NAMALWA (cell line): ENCODE results near the gene VPS18.
"Not testable (repeated sequence)": the region's sequence is repeated elsewhere in the genome, so short reads cannot be mapped to it uniquely, and the experiment has no call there.

Experiments used
- DNase-seq: peaks from one replicate; pipeline ENCODE4 v3.0.0-alpha.2; 2015; ENCODE audit warnings: low spot score

VPS18 gene, protein sequence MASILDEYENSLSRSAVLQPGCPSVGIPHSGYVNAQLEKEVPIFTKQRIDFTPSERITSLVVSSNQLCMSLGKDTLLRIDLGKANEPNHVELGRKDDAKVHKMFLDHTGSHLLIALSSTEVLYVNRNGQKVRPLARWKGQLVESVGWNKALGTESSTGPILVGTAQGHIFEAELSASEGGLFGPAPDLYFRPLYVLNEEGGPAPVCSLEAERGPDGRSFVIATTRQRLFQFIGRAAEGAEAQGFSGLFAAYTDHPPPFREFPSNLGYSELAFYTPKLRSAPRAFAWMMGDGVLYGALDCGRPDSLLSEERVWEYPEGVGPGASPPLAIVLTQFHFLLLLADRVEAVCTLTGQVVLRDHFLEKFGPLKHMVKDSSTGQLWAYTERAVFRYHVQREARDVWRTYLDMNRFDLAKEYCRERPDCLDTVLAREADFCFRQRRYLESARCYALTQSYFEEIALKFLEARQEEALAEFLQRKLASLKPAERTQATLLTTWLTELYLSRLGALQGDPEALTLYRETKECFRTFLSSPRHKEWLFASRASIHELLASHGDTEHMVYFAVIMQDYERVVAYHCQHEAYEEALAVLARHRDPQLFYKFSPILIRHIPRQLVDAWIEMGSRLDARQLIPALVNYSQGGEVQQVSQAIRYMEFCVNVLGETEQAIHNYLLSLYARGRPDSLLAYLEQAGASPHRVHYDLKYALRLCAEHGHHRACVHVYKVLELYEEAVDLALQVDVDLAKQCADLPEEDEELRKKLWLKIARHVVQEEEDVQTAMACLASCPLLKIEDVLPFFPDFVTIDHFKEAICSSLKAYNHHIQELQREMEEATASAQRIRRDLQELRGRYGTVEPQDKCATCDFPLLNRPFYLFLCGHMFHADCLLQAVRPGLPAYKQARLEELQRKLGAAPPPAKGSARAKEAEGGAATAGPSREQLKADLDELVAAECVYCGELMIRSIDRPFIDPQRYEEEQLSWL

GRCh38 chr15:40893733-40894680, at the start of gene VPS18:
Gene VPS18, plus strand, starts transcription at chr15:40894450. Its CDS starts 319 bp downstream, at chr15:40894769.
- DNase-seq = peak; percentile 97

GRCh38 chr15:40844696-40845030, 49.6 kb upstream of the VPS18 start:
- DNase-seq = no peak

GRCh38 chr15:40845036-40845435, 49.2 kb upstream of the VPS18 start:
- no peak for DNase-seq

DNA sequence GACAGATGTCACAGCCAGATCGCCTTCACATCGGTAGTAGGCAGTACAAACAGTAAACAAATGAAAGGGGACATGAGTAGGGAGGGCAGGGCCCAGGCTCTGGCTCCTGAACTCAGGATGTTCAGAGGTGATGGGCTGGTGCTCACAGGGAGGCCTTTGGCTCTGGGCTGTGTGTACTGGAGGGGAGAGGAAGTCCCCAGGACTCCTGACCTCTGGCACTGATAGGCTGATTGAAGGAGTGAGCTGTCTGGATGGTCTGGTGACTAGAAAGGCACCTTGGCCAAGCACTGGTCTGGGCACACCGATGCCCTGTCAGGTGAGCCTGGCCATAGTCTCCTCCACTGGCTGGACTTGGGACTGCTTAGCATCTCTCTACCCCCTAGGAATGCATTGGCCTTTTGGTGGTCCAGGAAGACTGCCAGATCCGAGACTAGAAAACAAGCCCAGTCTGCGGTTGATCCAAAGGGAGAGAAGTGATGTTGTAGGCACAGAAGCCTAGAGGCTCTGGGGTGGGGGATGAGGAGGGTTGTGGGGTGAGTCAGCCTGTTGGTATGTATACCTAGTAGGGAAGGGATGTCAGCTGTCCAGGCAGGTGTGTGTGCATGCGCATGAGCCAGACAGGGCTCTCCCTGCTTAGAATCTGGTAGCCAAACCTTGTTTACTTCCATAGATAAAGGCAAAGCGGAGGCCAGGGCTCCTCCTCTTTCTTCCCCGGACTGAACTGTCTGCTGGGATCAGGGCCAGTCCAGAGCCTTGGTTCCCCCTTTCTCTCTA, 48.6 kb upstream of the VPS18 start:
- DNase-seq = no peak

GRCh38 chr15:40846841-40847222, 47.4 kb upstream of the VPS18 start:
- no peak for DNase-seq

DNA sequence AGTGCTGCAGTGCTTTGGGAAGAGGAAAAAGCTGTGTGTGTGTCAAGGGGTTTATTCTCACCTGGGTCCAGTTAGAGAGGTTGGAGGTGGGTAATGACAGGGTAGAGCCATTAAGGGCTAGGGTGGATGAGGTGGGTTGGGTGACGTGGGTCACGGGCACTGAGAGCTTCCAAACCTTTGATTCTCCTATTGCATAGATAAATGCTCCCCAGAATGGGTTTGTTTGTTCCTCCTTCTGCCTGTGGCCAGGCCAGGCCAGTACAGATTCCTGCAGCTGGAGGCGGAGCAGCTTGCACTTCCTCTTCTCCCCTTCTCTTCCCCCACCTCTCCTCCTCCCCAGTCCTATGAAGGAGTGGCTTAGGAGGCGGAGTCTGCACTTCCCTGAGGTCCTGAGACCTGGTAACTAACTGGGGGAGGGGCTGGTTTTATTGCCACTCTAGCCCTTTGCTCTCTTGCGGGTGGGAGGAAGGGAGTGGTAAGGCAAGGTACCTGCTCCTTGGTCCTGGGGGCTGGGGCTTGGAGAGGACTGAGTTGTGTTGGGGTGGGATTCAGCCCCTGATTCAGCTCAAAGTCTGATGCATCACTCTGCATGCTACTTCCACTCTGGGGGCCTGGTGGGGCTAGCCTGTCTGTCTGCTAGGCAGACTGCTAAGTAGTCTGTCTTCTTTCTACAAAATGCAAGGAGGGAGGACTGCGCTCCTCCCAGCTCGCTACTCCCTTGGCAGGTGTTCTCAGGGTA, 46.9 kb upstream of the VPS18 start:
- peak; percentile 69 for DNase-seq

- DNase-seq = no peak
Measured at GRCh38 chr15:40850576-40851112, 43.6 kb upstream of the VPS18 start.

DNA sequence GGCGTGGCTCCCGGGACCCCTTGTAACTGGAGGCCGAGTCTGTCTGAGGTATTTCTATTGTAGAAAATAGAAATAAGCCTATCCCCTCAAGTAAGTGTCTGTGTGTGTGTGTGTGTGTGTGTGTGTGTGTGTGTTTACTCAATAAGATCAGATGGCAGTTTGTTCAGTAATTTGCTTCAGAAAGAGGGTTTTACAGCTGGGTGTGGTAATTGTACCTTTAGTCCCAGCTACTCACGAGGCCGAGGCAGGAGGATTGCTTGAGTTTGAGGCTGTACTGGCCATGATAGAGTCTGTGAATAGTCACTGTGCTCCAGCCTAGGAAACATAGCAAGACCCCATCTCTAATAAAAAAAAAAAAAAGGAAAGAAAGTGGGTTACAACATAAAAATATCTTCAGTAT, 41.7 kb upstream of the VPS18 start:
- DNase-seq = no peak

DNA sequence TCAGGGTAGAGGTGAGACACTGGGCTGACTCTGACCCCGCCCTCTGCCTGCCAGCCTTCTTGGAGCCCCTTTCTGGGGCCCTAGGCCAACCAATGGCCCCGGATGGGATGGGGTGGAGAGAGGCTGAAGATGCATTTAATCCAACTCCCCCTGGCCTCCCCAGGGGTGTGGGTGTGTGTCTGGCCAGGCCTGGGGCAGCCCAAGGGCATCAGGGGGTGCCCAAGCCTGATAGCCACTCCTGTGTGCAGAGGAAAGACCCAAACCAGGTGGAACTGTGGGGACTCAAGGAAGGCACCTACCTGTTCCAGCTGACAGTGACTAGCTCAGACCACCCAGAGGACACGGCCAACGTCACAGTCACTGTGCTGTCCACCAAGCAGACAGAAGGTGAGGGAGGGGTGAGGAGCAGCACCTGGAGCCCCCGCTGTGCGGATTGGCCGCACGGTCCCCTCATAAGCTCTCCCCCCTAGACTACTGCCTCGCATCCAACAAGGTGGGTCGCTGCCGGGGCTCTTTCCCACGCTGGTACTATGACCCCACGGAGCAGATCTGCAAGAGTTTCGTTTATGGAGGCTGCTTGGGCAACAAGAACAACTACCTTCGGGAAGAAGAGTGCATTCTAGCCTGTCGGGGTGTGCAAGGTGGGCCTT, 40.9 kb upstream of the VPS18 start:
- DNase-seq = no peak

DNA sequence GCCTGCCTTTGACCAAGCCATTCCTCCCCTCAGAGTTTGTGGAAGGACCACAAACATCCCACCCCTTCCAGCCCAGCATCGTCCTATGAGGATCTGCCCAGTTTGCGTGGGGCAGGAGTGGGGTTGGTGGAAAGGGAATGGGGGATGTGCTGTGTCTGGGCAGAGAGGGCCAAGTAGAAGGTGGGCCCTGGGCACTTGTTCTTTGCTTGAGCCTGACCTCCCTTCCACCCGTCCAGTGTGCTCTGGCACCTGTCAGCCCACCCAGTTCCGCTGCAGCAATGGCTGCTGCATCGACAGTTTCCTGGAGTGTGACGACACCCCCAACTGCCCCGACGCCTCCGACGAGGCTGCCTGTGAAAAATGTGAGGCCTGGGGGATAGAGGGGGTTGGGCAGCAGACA, 40.1 kb upstream of the VPS18 start:
- no peak for DNase-seq

DNA sequence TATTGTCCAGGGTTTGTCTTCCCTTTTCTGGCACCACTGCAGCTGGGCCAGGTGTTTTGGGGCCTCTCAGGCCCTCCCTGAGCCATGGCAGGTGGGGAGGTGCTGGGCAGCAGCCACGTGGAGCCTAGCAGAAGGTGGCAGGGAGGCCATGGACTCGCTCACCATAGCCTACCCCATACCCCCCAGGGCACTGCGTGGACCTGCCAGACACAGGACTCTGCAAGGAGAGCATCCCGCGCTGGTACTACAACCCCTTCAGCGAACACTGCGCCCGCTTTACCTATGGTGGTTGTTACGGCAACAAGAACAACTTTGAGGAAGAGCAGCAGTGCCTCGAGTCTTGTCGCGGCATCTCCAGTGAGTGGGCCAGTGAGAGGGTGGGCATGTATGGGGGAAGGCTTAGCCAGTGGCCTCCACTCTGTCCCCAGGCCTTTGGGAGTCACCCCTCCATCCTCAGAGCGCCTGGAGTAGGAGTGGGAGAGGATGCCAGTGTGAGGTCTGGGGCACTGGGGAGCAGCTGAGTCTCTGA, 38.5 kb upstream of the VPS18 start:
- no peak for DNase-seq

GRCh38 chr15:40856746-40857145, 37.5 kb upstream of the VPS18 start:
- no peak for DNase-seq

- peak; percentile 89 for DNase-seq
Measured at GRCh38 chr15:40857601-40858341, 36.5 kb upstream of the VPS18 start.

- no peak for DNase-seq
Measured at GRCh38 chr15:40858706-40859105, 35.5 kb upstream of the VPS18 start.

GRCh38 chr15:40859206-40859851, 34.9 kb upstream of the VPS18 start:
- peak; percentile 87 for DNase-seq

DNA sequence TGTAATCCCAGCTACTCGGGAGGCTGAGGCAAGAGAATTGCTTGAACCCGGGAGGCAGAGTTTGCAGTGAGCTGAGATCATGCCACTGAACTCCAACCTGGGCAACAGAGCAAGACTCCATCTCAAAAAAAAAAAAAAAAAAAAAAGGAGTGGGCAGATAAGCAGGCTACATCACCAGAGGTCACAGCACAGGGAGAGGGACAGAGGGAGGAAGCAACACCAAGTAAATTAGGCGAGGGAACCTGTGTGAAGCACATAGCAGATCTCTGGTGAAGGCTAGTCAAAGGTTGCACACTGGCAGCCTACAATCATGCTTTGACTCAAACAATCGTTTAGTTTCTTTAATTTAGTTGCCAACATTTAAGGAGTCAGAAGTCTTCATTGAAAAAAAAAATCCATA, 33.1 kb upstream of the VPS18 start:
- not testable (repeated sequence) for DNase-seq

DNA sequence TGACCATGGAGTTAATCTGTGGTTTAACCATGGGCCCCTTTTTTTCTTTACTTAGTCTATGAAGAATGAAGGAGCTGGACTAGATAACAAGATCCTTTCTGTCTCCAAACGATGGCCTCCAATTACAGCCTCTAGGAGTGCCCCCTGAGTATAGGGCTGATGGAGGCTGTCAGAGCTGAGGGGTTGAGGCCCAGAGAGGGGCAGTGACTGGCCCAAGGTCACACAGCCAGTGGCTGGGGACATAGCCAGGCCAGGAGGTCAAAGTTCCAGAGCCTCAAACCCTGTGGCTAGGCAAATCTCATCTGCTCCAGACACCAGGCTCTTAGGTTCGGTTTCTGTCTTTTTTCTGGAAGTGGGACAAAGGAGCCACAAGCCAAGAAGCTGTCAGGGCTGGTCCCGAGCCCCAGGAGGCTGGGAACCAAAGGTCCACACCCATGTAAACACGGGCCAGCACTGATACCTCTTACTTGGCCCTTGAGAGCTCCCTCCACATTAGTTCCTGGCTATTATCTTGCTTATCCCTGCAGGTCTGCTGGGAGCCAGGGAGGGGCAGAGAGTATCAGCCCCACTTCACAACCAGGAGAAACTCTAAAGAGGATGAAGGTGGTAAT, 30.5 kb upstream of the VPS18 start:
- DNase-seq = no peak

- no peak for DNase-seq
Measured at GRCh38 chr15:40867199-40867598, 27.1 kb upstream of the VPS18 start.
